Measurements from ENCODE around the gene MIP.
A peak's percentile ranks its signal among the peaks of the same experiment; 100 is the strongest.
"Not testable (repeated sequence)": the region's sequence is repeated elsewhere in the genome, so short reads cannot be mapped to it uniquely, and the experiment has no call there.

Gene MIP

GRCh38 chr12:56469007-56469930, 14.8 kb upstream of the MIP start:
- intact Hi-C loops (cut with DNase I), result loop anchor here (5.0 kb wide), 1 partner anchor 137 kb away; the partner anchor contains the start of gene PAN2
- peak in 35 of 42 donors; percentile 7 to 57 (median 24) for DNase-seq

GRCh38 chr12:56468216-56469006, 14.0 kb upstream of the MIP start, which contains the start of gene SPRYD4:
Gene SPRYD4, plus strand, starts transcription at chr12:56468578. Its CDS starts 14 bp downstream, at chr12:56468592.
- peak; percentile 91 to 98 (median 96) for DNase-seq
- intact Hi-C loops (cut with DNase I), result loop anchor here (5.0 kb wide), 1 partner anchor 136 kb away; the partner anchor contains the start of gene PAN2

- DNase-seq, result no peak
- intact Hi-C loops (cut with DNase I), result no loop called here
Observed at GRCh38 chr12:56462565-56462964, 8.1 kb upstream of the MIP start.

- DNase-seq, result no peak
- intact Hi-C loops (cut with DNase I), result no loop called here
Observed at GRCh38 chr12:56461235-56462159, 7.0 kb upstream of the MIP start.

- DNase-seq, result no peak
- intact Hi-C loops (cut with DNase I), result no loop called here
Observed at GRCh38 chr12:56457817-56458216, 3.4 kb upstream of the MIP start.

GRCh38 chr12:56451147-56451546, 3.3 kb downstream of the MIP start:
- DNase-seq, result no peak
- intact Hi-C loops (cut with DNase I), result loop anchor here (5.0 kb wide), 1 partner anchor 89 kb away; the partner anchor contains the start of genes APOF and STAT2

GRCh38 chr12:56450241-56450640, 4.2 kb downstream of the MIP start:
- no peak for DNase-seq
- intact Hi-C loops (cut with DNase I), result loop anchor here (5.0 kb wide), 1 partner anchor 88 kb away; the partner anchor contains the start of genes APOF and STAT2

GRCh38 chr12:56449622-56449984, 4.9 kb downstream of the MIP start:
- intact Hi-C loops (cut with DNase I), result no loop called here
- DNase-seq, result no peak

- peak; percentile 75 to 97 (median 93) for DNase-seq
- intact Hi-C loops (cut with DNase I), result no loop called here
Observed at GRCh38 chr12:56448860-56449621, 5.4 kb downstream of the MIP start, which contains the start of gene TIMELESS. Gene TIMELESS, minus strand, starts transcription at chr12:56449426. Its CDS starts 15,256 bp downstream, at chr12:56434170.

GRCh38 chr12:56443208-56443607, 11.2 kb downstream of the MIP start:
- not testable (repeated sequence) for DNase-seq

GRCh38 chr12:56437430-56438176, 16.9 kb downstream of the MIP start:
- no peak for DNase-seq
- intact Hi-C loops (cut with DNase I), result no loop called here

More at GRCh38 chr12:56443208-56443607, 11.2 kb downstream of the MIP start:
- intact Hi-C loops (cut with DNase I), result not testable (repeated sequence)

- DNase-seq, result no peak
- intact Hi-C loops (cut with DNase I), result no loop called here
Observed at GRCh38 chr12:56434828-56435227, 19.6 kb downstream of the MIP start.

- intact Hi-C loops (cut with DNase I), result no loop called here
- no peak for DNase-seq
Observed at GRCh38 chr12:56431850-56432249, 22.6 kb downstream of the MIP start.

- DNase-seq, result no peak
- intact Hi-C loops (cut with DNase I), result no loop called here
Observed at GRCh38 chr12:56431288-56431687, 23.2 kb downstream of the MIP start.

- intact Hi-C loops (cut with DNase I), result no loop called here
- no peak for DNase-seq
Observed at GRCh38 chr12:56425940-56426438, 28.5 kb downstream of the MIP start.

- DNase-seq, result no peak
- intact Hi-C loops (cut with DNase I), result no loop called here
Observed at GRCh38 chr12:56425193-56425592, 29.3 kb downstream of the MIP start.

- intact Hi-C loops (cut with DNase I), result no loop called here
- DNase-seq, result no peak
Observed at GRCh38 chr12:56420411-56420810, 34.0 kb downstream of the MIP start.

Data from head of caudate nucleus (tissue), 42 donors.